HG03139 (cell line): ENCODE data around the gene ATG16L1.

Experiments used
- ATAC-seq: cut with Tn5 transposase; IDR thresholded peaks from one replicate; pipeline ENCODE4 v1.9.1; 2021; ENCODE audit not compliant: unreplicated experiment

The ATG16L1 gene

DNA sequence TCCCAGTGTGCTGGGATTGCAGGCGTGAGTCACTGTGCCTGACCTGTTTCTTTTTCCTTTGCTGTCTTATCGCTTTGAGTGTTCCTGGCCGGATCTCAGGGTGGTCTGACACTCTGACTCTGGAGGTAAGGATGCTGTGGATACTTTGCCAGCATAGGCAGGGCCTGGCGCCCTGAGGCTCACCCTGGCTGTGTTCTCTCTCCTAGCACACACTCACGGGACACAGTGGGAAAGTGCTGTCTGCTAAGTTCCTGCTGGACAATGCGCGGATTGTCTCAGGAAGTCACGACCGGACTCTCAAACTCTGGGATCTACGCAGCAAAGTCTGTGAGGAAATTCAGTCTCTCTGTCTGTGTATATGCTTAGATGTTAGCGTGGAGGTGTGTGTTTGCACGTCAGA lies 38.2 kb downstream of the ATG16L1 start:
- no peak for ATAC-seq

DNA sequence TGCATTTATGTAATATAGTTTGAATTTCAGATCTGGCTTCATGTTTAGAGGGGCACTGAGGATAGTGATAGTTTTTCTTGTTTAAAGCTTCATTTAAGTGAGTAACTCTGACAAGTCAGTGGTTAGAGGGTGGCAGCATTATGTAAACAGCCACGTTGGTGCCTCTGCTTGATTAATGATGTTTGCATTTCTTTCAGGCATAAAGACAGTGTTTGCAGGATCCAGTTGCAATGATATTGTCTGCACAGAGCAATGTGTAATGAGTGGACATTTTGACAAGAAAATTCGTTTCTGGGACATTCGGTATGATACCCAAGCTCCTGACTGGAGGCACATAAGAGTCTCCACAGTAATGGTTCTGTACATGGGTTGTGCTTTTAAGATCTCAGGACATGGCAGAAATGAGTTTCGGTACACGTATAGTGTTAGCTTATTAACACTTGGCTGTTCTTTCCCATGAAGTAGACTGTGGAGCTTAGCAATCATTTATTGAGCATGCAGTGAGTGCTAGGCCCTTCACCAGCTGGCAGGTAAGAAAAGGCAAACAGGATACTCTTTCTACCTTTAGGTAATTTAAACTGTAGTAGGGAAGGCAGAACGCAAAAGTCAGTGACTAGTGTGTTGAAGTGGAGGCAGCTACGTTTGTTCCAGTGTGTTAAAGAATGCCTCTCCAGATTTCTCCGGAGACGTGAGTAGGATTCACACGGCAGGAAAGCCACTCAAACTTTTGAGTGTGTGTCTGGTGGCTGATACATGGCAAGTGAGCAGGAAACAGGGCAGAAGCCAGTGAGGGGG lies 38.8 kb downstream of the ATG16L1 start:
- no peak for ATAC-seq

DNA sequence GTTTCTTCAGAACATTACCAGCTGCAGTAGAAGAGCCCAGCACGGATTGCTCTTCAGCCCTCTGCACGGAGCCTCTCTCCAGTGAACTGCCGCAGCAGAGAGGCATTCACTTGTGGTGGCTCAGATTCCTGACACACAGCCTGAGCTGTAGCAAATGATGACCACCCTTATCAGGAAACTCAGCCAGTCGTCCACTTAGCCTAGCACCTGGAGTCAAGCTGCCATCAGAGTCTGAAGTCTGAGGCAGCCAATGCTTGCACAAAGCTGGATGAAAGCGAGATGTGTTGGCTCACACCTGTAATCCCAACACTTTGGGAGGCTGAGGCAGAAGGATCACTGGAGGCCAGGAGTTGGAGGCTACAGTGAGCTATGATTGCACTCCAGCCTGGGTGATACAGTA lies 44.4 kb downstream of the ATG16L1 start:
- no peak for ATAC-seq

DNA sequence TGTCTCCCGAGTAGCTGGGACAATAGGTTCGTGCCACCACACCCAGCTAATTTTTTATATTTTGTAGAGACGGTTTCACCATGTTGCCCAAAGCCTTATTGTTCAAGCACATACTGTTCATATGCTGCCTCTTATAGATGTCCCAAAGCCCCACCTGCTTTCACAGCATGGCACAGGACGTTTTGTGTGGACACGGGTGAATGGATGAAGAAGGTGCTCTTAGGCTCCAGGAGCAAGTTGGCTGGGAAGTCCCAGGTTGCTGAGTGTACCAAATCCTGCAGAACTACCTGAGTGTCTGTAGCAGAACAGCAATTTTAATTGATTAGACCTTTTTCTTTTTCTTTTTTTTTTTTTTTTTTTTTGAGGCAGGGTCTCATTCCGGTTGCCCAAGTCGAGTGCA lies 45.6 kb downstream of the ATG16L1 start:
- ATAC-seq: no peak

DNA sequence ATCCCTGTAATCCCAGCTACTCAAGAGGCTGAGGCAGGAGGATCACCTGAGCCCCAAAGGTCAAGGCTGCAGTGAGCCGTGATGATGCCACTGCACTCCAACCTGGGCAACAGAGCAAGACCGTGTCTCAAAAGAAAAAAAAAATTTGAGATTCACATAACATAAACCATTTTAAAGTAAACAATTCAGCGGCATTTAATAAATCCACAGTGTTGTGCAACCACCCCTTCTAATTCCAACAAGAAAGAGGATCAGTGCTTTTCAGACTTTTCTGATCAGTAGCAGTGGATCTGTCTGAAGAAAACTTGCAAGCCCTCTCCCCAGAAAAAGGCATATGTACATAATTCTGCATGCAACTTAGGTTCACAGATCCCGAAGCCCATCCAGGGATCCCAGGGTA lies 48.9 kb downstream of the ATG16L1 start:
- no peak for ATAC-seq

DNA sequence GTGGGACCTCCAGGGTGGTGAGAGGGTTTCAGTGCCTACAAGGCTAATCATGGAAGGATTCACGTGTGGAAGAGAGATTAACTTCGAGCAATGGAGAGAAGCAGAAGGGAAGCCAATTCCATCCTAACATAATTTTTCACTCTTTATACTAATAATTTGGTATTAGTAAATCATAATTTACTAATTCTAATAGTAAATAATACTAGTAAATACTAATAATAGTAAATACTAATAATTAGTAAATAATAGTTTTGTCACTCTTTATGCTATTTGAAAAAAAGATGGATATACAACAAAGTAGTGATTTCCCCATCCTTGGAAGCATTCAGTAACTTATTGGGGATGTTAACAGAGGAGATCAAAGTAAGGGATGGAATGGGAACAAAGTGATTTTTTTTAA lies 49.8 kb downstream of the ATG16L1 start:
- no peak for ATAC-seq

DNA sequence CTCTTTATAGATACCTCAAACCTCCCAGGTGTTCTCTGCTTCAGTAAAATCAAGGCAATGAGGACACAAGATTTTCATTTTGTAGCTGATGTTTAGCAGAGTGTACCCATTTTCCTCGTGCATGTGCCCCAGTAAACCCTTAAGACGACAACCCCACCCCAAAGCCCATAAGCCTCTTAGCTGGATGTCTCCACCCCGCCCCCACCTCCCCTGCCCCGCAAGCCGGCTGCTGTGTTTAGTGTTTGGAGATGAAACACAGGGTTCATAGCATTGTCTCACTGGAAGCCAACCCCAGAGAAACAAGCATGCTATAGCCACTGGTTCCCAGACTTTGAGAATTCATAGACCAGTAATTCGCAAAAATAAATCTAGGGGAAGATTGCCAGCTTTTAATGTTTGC lies 50.3 kb downstream of the ATG16L1 start:
- no peak for ATAC-seq

DNA sequence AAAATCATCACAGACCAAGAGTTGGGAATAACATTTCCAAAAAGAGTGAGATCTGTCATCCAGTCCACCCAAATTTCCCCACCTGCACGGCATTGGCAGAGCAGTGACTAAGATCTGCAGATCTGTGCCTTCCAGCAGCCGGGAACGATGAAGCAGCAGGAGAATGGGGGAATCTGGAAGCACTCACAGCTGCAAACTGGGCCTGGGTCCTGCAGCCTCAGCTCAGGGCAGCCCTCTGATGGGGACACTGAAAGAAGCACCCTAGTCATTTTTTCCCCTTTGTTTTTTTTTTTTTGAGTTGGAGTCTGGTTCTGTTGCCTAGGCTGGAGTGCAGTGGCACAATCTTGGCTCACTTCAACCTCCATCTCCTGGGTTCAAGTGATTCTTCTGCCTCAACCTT lies 51.8 kb downstream of the ATG16L1 start:
- ATAC-seq: no peak

DNA sequence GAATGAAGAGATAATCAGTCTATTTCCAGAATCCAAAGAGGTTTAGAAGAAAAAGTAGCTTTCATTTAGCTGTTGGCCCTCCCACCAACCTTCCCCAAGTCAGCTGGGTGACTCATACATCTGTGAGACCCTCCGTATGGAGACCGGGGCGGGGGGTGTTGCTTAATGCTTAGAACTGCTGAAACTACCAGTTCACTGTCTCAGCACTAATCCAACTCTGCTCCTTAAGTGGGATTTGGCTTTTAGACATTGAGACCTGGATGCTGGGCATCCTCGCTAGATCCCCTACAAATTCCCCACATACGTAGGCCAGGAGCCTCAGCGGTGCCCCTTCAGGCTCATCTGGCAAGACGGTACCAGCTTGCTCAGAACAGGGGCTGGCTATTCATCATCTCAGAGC lies 56.1 kb downstream of the ATG16L1 start, which contains the start of gene SAG:
Gene SAG, plus strand, starts transcription at position 252 of the 400 bp plus-strand sequence. CDS start 1,374 bp downstream, outside the sequence.
- no peak for ATAC-seq

DNA sequence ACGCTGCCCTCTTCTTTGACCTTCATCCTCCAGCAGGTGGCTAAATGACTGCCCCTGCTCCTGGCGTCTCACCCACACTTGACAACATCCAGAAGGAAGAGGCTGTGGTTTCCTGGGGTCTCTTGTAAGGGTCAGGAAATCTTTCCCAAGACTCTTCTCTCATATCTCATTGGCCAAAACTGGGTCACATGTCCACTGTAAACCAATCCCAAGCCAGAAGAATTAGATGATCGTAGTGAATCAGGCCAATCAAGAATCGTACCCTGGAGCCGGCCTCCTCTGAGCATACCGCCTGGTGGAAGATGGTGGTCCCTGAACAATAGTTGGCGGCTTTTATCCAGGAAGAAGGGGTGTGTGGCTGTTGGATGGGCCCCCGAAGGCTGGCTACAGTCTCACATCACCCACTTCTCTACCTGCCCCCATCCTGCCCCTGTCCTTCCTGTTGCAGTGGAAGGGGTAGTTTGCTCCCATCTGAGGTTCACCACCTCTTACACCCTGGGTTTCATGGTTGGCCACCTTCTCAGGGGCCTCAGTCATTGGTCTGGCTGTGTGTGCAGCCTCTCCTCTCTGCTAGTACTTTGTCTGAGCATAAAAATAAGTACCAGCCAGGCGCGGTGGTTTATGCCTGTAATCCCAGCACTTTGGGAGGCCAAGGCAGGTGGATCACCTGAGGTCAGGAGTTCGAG lies 59.9 kb downstream of the ATG16L1 start:
- ATAC-seq: no peak

DNA sequence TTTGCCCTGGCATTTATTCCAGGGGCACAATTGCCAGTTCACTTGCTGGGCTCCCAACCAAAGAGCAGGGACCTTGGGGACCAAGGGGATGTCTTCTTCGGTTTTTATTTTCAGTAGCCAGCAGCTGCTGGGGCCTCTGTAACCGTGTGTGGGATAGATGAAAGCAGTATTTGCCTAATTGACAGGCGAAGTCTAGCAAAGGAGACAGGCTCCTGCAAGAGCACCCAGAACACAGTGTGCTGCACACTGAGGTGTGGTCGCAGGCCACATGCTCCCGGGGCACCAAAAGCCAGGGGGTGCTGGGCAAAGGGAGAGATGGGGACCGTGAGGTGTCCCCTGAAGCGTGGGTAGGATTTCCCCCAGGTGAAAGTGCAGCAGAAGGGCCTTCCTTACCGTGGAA lies 61.4 kb downstream of the ATG16L1 start:
- no peak for ATAC-seq

DNA sequence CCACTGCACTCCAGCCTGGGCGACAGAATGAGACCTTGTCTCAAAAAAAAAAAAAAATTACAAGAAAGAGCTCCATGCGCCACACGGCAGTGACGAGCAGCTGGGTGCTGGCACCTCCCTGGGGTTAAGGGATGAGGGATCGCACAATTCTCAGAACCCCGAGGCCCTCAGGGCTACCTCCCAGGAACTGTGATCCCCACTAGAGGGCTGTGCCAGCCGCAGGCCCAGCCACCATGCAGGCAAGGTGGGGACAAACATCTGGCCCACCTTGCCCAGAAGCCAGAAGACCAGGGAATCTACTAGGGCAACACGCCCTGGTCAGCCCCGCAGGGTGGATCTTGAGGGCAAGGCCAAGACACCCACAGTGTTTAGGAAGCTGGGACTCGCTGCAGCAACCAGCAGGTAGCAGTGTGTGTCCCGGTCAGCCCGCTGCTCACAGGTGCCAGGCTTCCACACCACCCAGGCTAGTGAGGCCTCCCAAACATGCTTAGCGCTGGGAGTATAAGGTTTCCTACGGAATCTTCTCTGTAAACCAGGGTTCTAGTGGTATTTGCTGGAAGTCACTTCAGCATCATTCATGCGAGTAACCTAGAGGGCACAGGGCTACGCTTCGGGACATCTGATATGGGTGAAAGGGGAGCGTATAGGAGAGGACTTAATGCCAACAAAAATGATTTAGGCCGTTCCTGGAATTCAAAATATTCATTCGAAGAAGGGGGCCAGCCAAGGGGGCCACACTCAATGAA lies 62.9 kb downstream of the ATG16L1 start:
- ATAC-seq: no peak

DNA sequence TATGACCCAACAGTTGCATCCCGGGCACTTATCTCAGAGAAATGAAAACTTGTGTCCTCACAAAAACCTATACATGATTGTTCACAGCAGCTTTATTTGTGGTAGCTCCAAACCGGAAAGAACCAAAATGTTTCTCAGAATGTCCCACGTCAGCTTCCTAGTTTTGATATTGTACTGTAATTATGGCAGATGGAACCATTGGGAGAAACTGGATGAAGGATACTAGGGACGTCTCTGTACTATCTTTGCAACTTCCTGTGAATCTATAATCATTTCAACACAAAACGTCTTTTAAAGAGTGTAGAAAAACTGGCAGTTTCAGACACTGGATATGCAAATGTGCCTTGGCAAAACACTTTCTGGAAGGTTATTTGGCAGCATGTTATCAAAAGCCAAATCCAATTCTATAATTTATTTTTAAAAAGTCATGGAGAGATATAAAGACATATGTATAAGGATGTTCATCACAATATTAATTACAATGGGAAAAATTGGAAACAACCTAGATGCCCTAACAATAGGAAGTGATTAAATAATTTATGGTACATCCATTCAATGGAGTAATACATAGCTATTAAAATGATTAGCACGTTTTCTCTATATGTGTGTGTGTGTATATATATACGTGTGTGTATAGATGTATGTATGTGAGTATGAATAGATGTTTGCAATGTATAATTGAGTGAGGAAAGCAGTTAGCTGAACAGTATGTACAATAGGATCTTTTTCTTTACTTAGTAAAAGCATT lies 65.9 kb downstream of the ATG16L1 start:
- ATAC-seq: no peak

DNA sequence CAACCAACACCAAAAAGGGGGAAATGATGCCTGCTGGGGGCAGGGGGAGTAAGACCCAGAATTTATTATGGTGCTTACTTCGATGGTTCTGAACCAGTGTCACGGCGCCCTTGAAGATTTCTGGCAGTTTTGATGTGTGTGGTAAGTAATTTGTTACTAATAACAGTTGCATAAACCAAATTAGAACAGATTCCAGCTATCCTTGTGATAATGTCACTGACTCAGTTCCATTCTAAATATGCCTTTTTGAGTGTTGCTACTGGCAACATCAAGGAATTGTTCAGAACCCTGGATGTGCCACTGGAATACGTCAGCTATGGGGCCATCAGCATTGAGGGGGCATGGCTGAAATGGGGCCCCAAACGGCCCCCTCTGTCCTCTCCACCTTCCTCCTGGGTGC lies 67.8 kb downstream of the ATG16L1 start:
- no peak for ATAC-seq

DNA sequence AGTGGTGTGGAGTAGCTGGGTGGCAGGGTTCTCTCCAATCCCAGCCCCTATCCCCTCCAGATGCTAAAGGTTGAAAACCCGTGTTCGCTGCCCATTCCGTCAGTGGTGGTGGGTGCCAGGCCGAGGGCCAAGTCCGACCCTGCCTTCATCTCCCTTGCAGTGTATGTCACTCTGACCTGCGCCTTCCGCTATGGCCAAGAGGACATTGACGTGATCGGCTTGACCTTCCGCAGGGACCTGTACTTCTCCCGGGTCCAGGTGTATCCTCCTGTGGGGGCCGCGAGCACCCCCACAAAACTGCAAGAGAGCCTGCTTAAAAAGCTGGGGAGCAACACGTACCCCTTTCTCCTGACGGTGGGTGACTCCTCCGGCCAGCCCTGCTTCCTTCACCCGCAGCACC lies 69.0 kb downstream of the ATG16L1 start:
- no peak for ATAC-seq

DNA sequence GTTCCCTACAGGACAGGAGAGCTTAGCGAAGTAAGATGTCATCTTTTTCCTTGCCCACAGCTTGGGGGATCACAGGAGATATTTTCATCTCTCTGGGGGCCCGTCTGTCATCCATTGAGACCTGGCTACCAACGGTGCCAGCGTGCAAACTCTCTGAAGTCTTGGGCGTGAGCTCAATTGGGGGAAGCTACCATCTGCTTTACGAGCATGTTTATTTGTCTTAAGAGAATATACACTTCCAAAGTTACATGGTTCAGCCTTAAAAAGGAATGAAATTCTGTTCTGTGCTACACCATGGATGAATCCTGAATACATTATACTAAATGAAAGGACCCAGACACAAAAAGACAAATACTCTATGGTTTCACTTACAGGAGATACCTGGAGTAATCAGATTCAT lies 69.7 kb downstream of the ATG16L1 start:
- no peak for ATAC-seq

DNA sequence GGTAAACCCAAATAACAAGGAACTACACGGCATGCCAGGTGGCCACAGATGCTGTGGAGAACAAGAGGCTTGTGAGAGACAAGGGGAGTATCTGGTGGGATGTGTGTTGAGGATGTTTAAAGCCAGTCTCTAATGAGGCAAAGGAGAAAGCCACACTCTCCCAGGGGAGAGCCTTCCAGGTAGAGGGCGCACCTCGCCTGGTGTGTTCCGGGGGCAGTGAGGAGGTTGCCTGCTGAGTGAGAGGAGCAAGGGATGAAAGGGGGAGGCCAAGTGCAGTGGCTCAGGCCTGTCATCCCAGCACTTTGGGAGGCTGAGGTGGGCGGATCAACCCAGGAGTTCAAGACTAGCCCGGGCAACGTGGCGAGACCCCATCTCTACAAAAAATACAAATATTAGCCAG lies 72.4 kb downstream of the ATG16L1 start:
- ATAC-seq: no peak

DNA sequence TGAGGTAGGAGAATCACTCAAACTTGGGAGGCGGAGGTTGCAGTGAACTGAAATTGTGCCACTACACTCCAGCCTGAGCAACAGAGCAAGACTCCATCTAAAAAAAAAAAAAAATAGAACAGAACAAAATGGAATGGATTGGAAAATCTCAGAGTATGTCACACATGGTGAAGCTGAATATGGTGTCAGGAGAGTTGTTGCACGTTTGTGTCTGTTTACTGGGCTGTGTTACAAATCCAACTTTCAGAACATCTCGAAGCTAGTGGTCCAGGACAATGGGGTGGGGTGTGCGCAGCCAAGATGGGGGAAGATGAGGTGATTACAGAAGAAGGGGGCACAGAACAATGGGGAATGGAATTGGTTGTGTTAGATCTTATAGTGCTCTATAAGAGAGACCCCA lies 73.8 kb downstream of the ATG16L1 start:
- ATAC-seq: no peak

DNA sequence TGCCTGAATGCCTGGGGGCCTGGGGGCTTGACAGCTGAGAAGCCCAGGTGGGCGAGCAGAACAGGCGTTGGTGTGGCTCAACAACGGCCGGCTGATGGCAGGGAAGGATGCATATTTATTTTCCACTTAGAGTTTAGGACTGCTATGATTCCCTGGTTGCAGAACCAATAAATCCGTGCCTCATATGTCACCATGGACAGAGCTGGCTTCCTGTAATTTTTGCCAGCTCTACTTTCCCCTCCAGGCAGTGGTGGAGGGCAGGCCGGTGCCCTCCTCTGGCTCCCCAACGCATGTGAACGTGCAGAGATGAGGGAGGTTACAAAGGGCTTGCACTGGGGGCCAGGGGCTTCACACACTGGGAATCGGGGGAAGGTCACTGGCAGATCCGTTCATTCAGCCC lies 74.3 kb downstream of the ATG16L1 start:
- ATAC-seq: no peak

DNA sequence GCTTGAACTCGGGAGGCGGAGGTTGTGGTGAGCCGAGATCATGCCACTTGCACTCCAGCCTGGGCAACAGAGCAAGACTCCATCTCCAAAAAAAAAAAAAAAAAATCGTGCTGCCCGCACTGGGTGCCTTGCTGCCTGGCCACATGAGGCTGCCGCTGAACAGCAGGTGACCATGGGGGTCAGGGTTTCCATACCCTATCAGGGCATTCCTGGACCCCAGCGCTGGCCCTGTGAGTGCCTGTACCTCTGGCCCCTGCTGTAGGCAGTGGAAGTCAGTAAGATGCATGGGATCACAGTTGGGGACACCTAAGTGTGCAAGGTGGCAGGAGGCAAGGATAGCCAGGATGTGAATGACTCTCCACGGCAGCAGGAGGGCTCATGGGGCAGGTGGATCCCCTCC lies 75.0 kb downstream of the ATG16L1 start:
- ATAC-seq: no peak

DNA sequence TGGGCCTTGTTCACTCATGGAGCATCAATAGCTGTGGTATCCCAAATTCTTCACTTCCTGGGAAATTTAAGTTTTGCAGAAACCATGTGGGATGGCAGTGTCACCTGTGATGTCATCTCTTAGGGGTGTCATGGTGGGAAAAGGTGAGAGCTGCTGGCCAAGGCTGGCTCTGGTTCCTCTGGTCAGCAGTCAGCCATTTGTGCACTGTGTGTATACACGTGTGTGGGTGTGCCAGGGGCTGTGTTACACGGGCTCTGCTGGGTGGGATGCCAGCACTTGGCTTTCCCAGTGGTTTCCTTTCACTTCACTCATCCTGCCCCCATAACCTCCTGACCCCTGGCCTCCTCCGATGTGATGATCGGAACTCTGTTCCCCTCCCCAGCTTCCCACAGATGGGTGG lies 77.4 kb downstream of the ATG16L1 start:
- no peak for ATAC-seq
